Measurements from ENCODE around the gene BRMS1. TPM values are rescaled to one million over a fixed set of nuclear protein-coding genes. Genes with fewer than 3 reads are reported as not detected.

The BRMS1 gene
- total and polyA plus RNA-seq, 2 experiments from 2014 or later, result 59.1 to 61.7 TPM

GRCh38 chr11:66315921-66316811 lies 28.7 kb downstream of the BRMS1 start:
- Mint-ChIP-seq H3K36me3 (ENCODE audit: low read depth) (peaks cover 22% of the 10 kb centered on the region), H3K9me3 (peaks cover 21% of the 10 kb centered on the region), H3K4me1 (peaks cover 38% of the 10 kb centered on the region), H3K27me3 (ENCODE audit: insufficient read depth, low read depth, poor library complexity) (peaks cover 31% of the 10 kb centered on the region), H3K4me3 (no peak overlapping the region; the same call in 2 of the 3 replicates), H3K27ac (no peak overlapping the region)
- H3K4me1 ChIP-seq (ENCODE audit: insufficient read depth), result peaks cover 29% of the 10 kb centered on the region
- H3K4me3 ChIP-seq, result peak overlapping the region; percentile 41; the same call in 1 of the 2 replicates
- H3K4me2 ChIP-seq, result peak overlapping the region; percentile 77; the same call in 1 of the 2 replicates
- no peak overlapping the region for H2AFZ ChIP-seq
- TF ChIP-seq POLR2AphosphoS5 (IDR thresholded peaks at IDR 0.05; ENCODE audit: low read depth) (no peak), CTCF (conservative IDR thresholded peaks at IDR 0.05; ENCODE audit: low read depth in 2 of 2) (no peak), STAT1 (IDR thresholded peaks at IDR 0.05; ENCODE audit: unreplicated experiment) (no peak), ZNF331 (CRISPR knock-in tag; IDR thresholded peaks at IDR 0.05; ENCODE audit: low read depth) (no peak), EZH2 (IDR thresholded peaks at IDR 0.05; ENCODE audit: low read depth, unreplicated experiment) (no peak), REST (IDR thresholded peaks at IDR 0.05; ENCODE audit: unreplicated experiment) (no peak), NANOG (IDR thresholded peaks at IDR 0.05; ENCODE audit: borderline replicate concordance) (no peak), ZNF114 (CRISPR knock-in tag; IDR thresholded peaks at IDR 0.05) (no peak), EZH2phosphoT487 (IDR thresholded peaks at IDR 0.05; ENCODE audit: unreplicated experiment) (no peak), ETS1 (IDR thresholded peaks at IDR 0.05) (no peak)
- no peaks in the 10 kb centered on the region for H3K36me3 ChIP-seq (ENCODE audit: insufficient read depth)
- H4K20me1 ChIP-seq (replicated peaks; ENCODE audit: insufficient read depth), result no peaks in the 10 kb centered on the region
- H3K79me2 ChIP-seq (replicated peaks; ENCODE audit: insufficient read depth), result no peaks in the 10 kb centered on the region
- DNase-seq (ENCODE audit: low spot score) (no peak), ATAC-seq (no peak; the same call in 2 of the 3 replicates)
- no peaks in the 10 kb centered on the region for H3K27me3 ChIP-seq (ENCODE audit: insufficient read depth)
- peaks cover 9% of the 10 kb centered on the region; the same call in 1 of the 2 replicates for H3F3A ChIP-seq (replicated peaks; ENCODE audit: low read depth)
- H3K9me2 ChIP-seq (ENCODE audit: insufficient read depth), result no peaks in the 10 kb centered on the region
- H3K27ac ChIP-seq (ENCODE audit: low read depth), result no peak overlapping the region

Measured in GM23338 (cell line).